Activated CD4-positive, alpha-beta T cell treated with anti-CD3 and anti-CD28 coated beads for 36 hours (primary cell): ENCODE results near the gene EVC2. TPM values are rescaled to one million over a fixed set of nuclear protein-coding genes. Genes with fewer than 3 reads are reported as not detected.

Source experiments
- ATAC-seq: fragments of 200-7000 bp; cut with Tn5 transposase; one replicate; pipeline ENCODE4 v1.10.0; 2021; ENCODE audit warnings: mild to moderate bottlenecking, moderate library complexity
- CTCF ChIA-PET: fragments of 350-600 bp; sonication (Branson Sonifier 250); formaldehyde crosslinking; loops from one replicate; lab custom pipeline; 2021; ENCODE audit warnings: antibody characterized with exemption; lab: Charles Lee
- POLR2A ChIA-PET: fragments of 350-600 bp; sonication (Branson Sonifier 250); formaldehyde crosslinking; loops from one replicate; lab custom pipeline; 2021; ENCODE audit warnings: antibody characterized with exemption, inconsistent platforms; lab: Charles Lee
- DNase-seq: peaks from one replicate; pipeline ENCODE4 v3.0.0-alpha.2; 2020
- H3K27ac Mint-ChIP-seq: one replicate; pipeline ENCODE4 v1.8.0; 2021; ENCODE audit warnings: mixed read lengths
- H3K27me3 Mint-ChIP-seq: one replicate; pipeline ENCODE4 v1.8.0; 2021; ENCODE audit warnings: mixed read lengths
- H3K36me3 Mint-ChIP-seq: one replicate; pipeline ENCODE4 v1.8.0; 2021; ENCODE audit warnings: low read depth, mixed read lengths
- H3K4me1 Mint-ChIP-seq: one replicate; pipeline ENCODE4 v1.8.0; 2021; ENCODE audit warnings: mixed read lengths
- H3K4me3 Mint-ChIP-seq: one replicate; pipeline ENCODE4 v1.8.0; 2021; ENCODE audit warnings: mild to moderate bottlenecking, moderate library complexity, mixed read lengths
- H3K9me3 Mint-ChIP-seq: one replicate; pipeline ENCODE4 v1.8.0; 2021; ENCODE audit warnings: low read depth, mixed read lengths
- intact Hi-C, 2 experiments: fragments of 100-400 bp; cut with DNase I in 1 of 2; cut with micrococcal nuclease in 1 of 2; formaldehyde crosslinking; loops; one replicate each; pipeline versions ENCODE4 v1.14.2 to v1.15.1; 2022 to 2024; cut with DNase I, micrococcal nuclease
- total RNA-seq, 2 experiments: library from RNA; stranded (reverse); gene quantifications; one replicate each; pipeline ENCODE4 v1.2.3, GENCODE V29; 2021

The EVC2 gene
- total RNA-seq, 2 experiments from 2014 or later = 0.48 to 0.65 TPM

DNA sequence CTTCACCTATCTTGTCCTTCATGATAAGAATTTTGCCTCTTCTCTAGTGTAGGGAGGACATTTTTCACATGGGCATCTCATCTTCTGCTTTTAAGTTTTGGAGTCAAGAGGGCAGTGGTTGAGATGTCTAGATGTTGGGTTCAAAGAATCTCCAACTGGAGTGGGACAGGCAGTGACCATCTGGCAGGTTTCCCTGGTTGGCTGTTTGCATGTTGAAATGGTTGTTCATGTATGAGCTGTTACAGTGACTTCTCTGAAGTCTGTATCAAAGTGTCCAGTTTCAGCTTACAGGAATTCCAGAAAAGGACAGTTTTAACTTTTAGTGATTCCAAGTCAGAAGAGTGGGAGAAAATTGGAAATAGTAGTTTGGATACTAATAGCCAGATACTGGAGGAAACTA is 192.7 kb downstream of the EVC2 start:
- ChIA-PET POLR2A (no interaction called here), CTCF (interaction anchor here (0.6 kb wide), 1 partner anchor 953 kb away, joined by 3 read pairs; no protein-coding TSS in a partner anchor)
- no peaks in the 10 kb centered on the region for H3K36me3 Mint-ChIP-seq
- intact Hi-C loops = no loop called here
- H3K27ac Mint-ChIP-seq = no peak overlapping the region
- peaks cover 1% of the 10 kb centered on the region for H3K27me3 Mint-ChIP-seq
- ATAC-seq (no peak), DNase-seq (no peak)
- H3K4me3 Mint-ChIP-seq = no peak overlapping the region
- H3K9me3 Mint-ChIP-seq = peaks cover 1% of the 10 kb centered on the region
- H3K4me1 Mint-ChIP-seq = no peaks in the 10 kb centered on the region

Other genes with a start within 250 kb of the EVC2 start
- gene EVC, start 2.6 kb upstream of the EVC2 start, total RNA-seq = 1 to 10 TPM in 1 of 2 experiments, under 1 TPM in 1; 0.71 to 1.5 TPM
- gene CRMP1, start 184.5 kb upstream of the EVC2 start, total RNA-seq = not detected